ENCODE results near the gene SH3RF2. TPM values are rescaled to one million over a fixed set of nuclear protein-coding genes. Genes with fewer than 3 reads are reported as not detected.

SH3RF2 gene
- total and polyA plus RNA-seq, 10 of the 15 experiments (the other 5 are each of a cell fraction or from before 2014, with no cell fraction given), result 0.15 TPM; not detected in 9

DNA sequence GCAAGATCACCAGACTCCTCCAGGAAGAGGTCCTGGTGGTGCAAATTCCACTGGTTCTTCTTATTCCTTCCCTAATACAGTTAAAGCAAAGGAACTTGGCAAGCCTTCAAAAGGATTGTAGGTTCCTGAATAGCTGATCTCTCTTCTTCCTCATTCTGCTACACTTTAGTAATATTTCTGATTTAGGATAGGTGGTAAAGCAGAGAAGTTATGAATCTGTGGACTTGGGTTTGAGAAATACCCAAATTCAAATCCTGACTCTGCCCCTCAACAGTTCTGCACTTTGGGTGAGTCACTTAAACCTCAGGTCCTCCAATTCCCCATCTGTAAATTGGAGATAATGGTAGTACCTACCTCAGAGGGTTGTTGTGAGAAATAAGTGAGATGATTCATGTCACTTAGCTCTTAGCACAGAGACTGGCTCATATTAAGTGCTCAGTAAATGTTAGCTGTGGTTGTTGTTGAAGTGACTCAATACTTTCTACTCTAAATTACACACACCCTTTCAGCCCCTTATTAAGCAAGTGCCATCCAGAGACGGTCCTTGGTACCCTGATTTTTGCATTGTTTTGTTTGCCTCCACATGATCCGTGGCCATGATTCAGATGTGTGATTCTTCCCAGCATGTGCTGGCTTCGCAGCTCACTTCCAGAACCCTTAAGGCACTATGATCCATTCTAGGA lies 5.2 kb downstream of the SH3RF2 start:
- Histone ChIP-seq H3K9me3 (replicated peaks; ENCODE audit: control insufficient read depth, insufficient read depth, low read length) (no peaks in the 10 kb centered on the region), H3K4me3 (no peak overlapping the region), H4K20me1 (ENCODE audit: control insufficient read depth, insufficient read depth) (no peaks in the 10 kb centered on the region), H3K36me3 (ENCODE audit: control insufficient read depth in 2 of 2, insufficient read depth in 2 of 2, low read length in 1 of 2) (no peaks in the 10 kb centered on the region), H3K27ac (ENCODE audit: control insufficient read depth, insufficient read depth) (no peak overlapping the region), H3K9ac (ENCODE audit: control insufficient read depth, insufficient read depth, low read length) (no peak overlapping the region), H3K27me3 (replicated peaks in 1 of 2; ENCODE audit: control insufficient read depth in 2 of 2, insufficient read depth in 2 of 2, low read length in 1 of 2) (peaks cover 0 to 2% of the 10 kb centered on the region in 2 experiments; a peak in 2 of 4 replicates), H3K79me2 (ENCODE audit: control insufficient read depth, insufficient read depth, low read length) (no peaks in the 10 kb centered on the region), H3K4me2 (ENCODE audit: control insufficient read depth, insufficient read depth) (no peak overlapping the region), H2AFZ (ENCODE audit: control insufficient read depth, low read depth, low read length) (no peak overlapping the region), H3K4me1 (ENCODE audit: control insufficient read depth, insufficient read depth, low read length) (no peaks in the 10 kb centered on the region)
- in situ Hi-C loops (cut with MboI) (no loop called here), intact Hi-C loops (cut with micrococcal nuclease; ENCODE audit: unreplicated experiment) (no loop called here)
- no TSS peak for BruUV-seq (replicated peaks)
- WGBS (ENCODE audit: insufficient coverage, insufficient replicate concordance, low lambda C conversion rate, missing lambda C conversion rate), result 1% methylated on average over 3 of the region's 3 CpGs
- POLR2A ChIA-PET, result no interaction called here
- no peak for TF ChIP-seq NRF1 (conservative IDR thresholded peaks at IDR 0.05; ENCODE audit: low read depth, low read length)
- TF ChIP-seq NR2C1 (IDR thresholded peaks at IDR 0.05), result no peak
- TF ChIP-seq, protein P1, sequence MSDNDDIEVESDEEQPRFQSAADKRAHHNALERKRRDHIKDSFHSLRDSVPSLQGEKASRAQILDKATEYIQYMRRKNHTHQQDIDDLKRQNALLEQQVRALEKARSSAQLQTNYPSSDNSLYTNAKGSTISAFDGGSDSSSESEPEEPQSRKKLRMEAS (IDR thresholded peaks at IDR 0.05; ENCODE audit: low read depth, low read length), result no peak
- TF ChIP-seq EZH2 (IDR thresholded peaks at IDR 0.05; ENCODE audit: borderline replicate concordance, control insufficient read depth, low read depth, low read length), result no peak
- TF ChIP-seq, protein P2, sequence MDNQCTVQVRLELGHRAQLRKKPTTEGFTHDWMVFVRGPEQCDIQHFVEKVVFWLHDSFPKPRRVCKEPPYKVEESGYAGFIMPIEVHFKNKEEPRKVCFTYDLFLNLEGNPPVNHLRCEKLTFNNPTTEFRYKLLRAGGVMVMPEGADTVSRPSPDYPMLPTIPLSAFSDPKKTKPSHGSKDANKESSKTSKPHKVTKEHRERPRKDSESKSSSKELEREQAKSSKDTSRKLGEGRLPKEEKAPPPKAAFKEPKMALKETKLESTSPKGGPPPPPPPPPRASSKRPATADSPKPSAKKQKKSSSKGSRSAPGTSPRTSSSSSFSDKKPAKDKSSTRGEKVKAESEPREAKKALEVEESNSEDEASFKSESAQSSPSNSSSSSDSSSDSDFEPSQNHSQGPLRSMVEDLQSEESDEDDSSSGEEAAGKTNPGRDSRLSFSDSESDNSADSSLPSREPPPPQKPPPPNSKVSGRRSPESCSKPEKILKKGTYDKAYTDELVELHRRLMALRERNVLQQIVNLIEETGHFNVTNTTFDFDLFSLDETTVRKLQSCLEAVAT (IDR thresholded peaks at IDR 0.05), result no peak
- no peak for TF ChIP-seq NR2F1 (conservative IDR thresholded peaks at IDR 0.05)
- no peak for TF ChIP-seq POLR2AphosphoS5 (IDR thresholded peaks at IDR 0.05; ENCODE audit: low read length)
- no peak for TF ChIP-seq RAD51 (IDR thresholded peaks at IDR 0.05)
- no peak for TF ChIP-seq POU2F2 (IDR thresholded peaks at IDR 0.05; ENCODE audit: borderline replicate concordance, low read depth, low read length)
- no peak for TF ChIP-seq SIN3A (IDR thresholded peaks at IDR 0.05; ENCODE audit: low read depth, low read length)
- TF ChIP-seq ZNF622 (IDR thresholded peaks at IDR 0.05), result no peak
- ATAC-seq (no peak), DNase-seq (ENCODE audit: low read depth, low spot score) (no peak), FAIRE-seq (no peak)
- RAD21 ChIA-PET (ENCODE audit: unreplicated experiment), result no interaction called here
- SMC1A ChIA-PET (ENCODE audit: uncharacterized antibody, unreplicated experiment), result no interaction called here
- CTCF ChIA-PET, result no interaction called here

All from GM12878 (cell line).